Fibroblast of lung (primary cell): ENCODE data around the gene TMEM89. TPM values are rescaled to one million over a fixed set of nuclear protein-coding genes. Genes with fewer than 3 reads are reported as not detected.

Experiments used
- DNase-seq, 2 donors: peaks; one replicate each; pipeline versions ENCODE4 v3.0.0 to v3.0.0-alpha.2; 2010; ENCODE audit warnings: low read depth in 2 of 2
- H2AFZ ChIP-seq: 2 replicates; pipeline ENCODE4 v1.5.1; 2012; ENCODE audit warnings: low read length, control low read depth, inconsistent platforms
- H3K27ac ChIP-seq: 2 replicates; pipeline ENCODE4 v1.5.1; 2011; ENCODE audit warnings: low read length, control low read depth; ENCODE audit not compliant: insufficient read depth
- H3K27me3 ChIP-seq: 2 replicates; pipeline ENCODE4 v1.5.1; 2011; ENCODE audit warnings: mild to moderate bottlenecking, low read length; ENCODE audit not compliant: control insufficient read depth, insufficient read depth
- H3K36me3 ChIP-seq: 2 replicates; pipeline ENCODE4 v1.5.1; 2011; ENCODE audit warnings: low read length; ENCODE audit not compliant: control insufficient read depth, insufficient read depth
- H3K4me1 ChIP-seq: 2 replicates; pipeline ENCODE4 v1.5.1; 2011; ENCODE audit warnings: low read length; ENCODE audit not compliant: control insufficient read depth, insufficient read depth; ENCODE audit errors: extremely low read depth
- H3K4me2 ChIP-seq: 2 replicates; pipeline ENCODE4 v1.5.1; 2011; ENCODE audit warnings: low read length, control low read depth; ENCODE audit not compliant: insufficient read depth; ENCODE audit errors: extremely low read depth
- H3K4me3 ChIP-seq, 4 experiments: fragments of 200-600 bp in 1 of 4; sonication (generic) in 1 of 4; replicated peaks in 1 of 4; 2 replicates each; pipeline ENCODE4 v1.5.1; 2011 to 2016; ENCODE audit warnings: low read length in 4 of 4, low read depth in 3 of 4, mild to moderate bottlenecking in 3 of 4, control low read depth in 2 of 4, inconsistent platforms in 1 of 4, mixed read lengths in 1 of 4; ENCODE audit not compliant: insufficient read depth in 1 of 4; ENCODE audit errors: control extremely low read depth in 1 of 4
- H3K79me2 ChIP-seq: 2 replicates; pipeline ENCODE4 v1.5.1; 2012; ENCODE audit warnings: mild to moderate bottlenecking, low read length, inconsistent platforms; ENCODE audit not compliant: control insufficient read depth, insufficient read depth
- H3K9ac ChIP-seq: 2 replicates; pipeline ENCODE4 v1.5.1; 2011; ENCODE audit warnings: mild to moderate bottlenecking, low read length, control low read depth; ENCODE audit not compliant: insufficient read depth
- H3K9me3 ChIP-seq: 2 replicates; pipeline ENCODE4 v1.5.1; 2012; ENCODE audit warnings: low read depth, low read length; ENCODE audit not compliant: control insufficient read depth, insufficient read depth
- H4K20me1 ChIP-seq: 2 replicates; pipeline ENCODE4 v1.5.1; 2011; ENCODE audit warnings: low read length; ENCODE audit not compliant: control insufficient read depth, insufficient read depth; ENCODE audit errors: extremely low read depth
- EZH2 ChIP-seq: IDR thresholded peaks from 2 replicates; pipeline ENCODE4 v1.5.1; 2012; ENCODE audit warnings: low read length, control low read depth, mild to moderate bottlenecking; ENCODE audit errors: missing control alignments
- polyA plus RNA-seq, 2 donors: library from polyadenylated mRNA; depleted of rRNA in 1 of 2; stranded (reverse) in 1 of 2; unstranded in 1 of 2; fragments of >200 nt; gene quantifications; 2 replicates each; pipeline ENCODE4 v1.2.1, GENCODE V29; 2011 to 2012; ENCODE audit warnings: missing spikeins in 1 of 2
- total RNA-seq: library from RNA; depleted of rRNA; stranded (reverse); fragments of >200 nt; gene quantifications from 2 replicates; pipeline ENCODE4 v1.2.1, GENCODE V29; 2014
- TF ChIP-seq, protein P1 (sequence below), 2 donors: IDR thresholded peaks in 1 of 2; conservative IDR thresholded peaks in 1 of 2; 1 replicate in 1 of 2; 2 replicates in 1 of 2; pipeline ENCODE4 v1.5.1; 2011 to 2012; ENCODE audit warnings: low read length in 2 of 2, control low read depth in 1 of 2, inconsistent platforms in 1 of 2, low read depth in 1 of 2, mild to moderate bottlenecking in 1 of 2

The TMEM89 gene
- total and polyA plus RNA-seq, 2 donors (not counting 1 experiment from before 2014, with no cell fraction given) = not detected

DNA sequence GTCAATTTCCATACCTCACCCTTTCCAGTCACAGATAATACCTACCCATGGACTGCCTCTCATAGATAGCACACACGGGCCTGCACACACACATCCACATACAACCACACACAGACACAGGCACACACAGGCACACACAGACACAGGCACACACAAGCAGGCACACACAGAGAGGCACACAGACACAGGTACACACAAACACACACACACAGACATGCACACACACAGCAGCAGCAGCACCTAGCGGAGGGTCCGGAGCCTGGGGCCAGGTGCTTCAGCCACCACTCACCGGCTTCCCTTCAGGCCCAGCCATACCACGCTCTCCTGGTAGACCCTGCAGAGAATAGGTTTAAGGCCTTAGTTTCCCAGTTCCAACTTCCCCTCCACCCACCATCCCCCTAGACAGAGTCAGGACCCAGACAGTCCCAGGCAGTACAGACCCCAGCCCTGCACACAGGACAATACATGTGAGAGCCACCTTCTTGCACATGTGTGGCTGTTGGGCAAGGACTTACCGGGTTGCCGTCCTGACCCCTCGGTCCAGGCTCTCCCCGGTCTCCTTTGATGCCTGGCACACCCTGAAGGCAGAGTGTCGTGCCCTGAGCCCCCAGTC lies 47.5 kb downstream of the TMEM89 start:
- no peaks in the 10 kb centered on the region for H4K20me1 ChIP-seq
- no peak for DNase-seq
- H3K79me2 ChIP-seq = no peaks in the 10 kb centered on the region
- no peak overlapping the region for H3K27ac ChIP-seq
- no peak overlapping the region for H3K9ac ChIP-seq
- TF ChIP-seq, protein P1, sequence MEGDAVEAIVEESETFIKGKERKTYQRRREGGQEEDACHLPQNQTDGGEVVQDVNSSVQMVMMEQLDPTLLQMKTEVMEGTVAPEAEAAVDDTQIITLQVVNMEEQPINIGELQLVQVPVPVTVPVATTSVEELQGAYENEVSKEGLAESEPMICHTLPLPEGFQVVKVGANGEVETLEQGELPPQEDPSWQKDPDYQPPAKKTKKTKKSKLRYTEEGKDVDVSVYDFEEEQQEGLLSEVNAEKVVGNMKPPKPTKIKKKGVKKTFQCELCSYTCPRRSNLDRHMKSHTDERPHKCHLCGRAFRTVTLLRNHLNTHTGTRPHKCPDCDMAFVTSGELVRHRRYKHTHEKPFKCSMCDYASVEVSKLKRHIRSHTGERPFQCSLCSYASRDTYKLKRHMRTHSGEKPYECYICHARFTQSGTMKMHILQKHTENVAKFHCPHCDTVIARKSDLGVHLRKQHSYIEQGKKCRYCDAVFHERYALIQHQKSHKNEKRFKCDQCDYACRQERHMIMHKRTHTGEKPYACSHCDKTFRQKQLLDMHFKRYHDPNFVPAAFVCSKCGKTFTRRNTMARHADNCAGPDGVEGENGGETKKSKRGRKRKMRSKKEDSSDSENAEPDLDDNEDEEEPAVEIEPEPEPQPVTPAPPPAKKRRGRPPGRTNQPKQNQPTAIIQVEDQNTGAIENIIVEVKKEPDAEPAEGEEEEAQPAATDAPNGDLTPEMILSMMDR (conservative IDR thresholded peaks at IDR 0.05 in 1 of 2, IDR thresholded peaks at IDR 0.05 in 1 of 2; ENCODE audit: low read depth in 1 of 2, low read length in 2 of 2) = no peak
- TF ChIP-seq EZH2 = no peak
- H3K4me3 ChIP-seq = no peak overlapping the region
- no peak overlapping the region for H3K4me2 ChIP-seq
- H3K27me3 ChIP-seq = no peaks in the 10 kb centered on the region
- H3K36me3 ChIP-seq = peaks cover 2% of the 10 kb centered on the region
- H3K4me1 ChIP-seq = no peaks in the 10 kb centered on the region
- no peak overlapping the region for H2AFZ ChIP-seq
- H3K9me3 ChIP-seq = no peaks in the 10 kb centered on the region

DNA sequence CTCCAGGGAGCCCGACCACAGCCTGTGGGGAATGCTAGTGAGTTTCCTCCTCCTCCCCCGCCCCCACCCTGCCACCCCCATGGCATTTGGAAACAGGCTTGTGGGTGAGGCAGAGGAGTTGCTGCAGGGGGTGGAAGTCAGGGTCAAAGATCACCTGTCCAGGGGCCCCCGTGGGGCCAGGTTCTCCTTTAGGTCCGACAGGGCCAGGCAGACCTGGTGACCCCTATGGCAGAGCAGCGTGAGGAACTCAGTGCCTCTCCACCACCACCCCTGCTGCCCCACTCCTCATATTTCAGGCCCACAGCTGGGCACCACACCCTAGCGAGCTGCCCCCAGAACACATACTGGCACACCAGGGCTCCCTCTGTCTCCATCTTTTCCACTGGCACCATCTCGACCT lies 49.1 kb downstream of the TMEM89 start:
- Histone ChIP-seq H3K4me1 (no peaks in the 10 kb centered on the region), H3K27me3 (no peaks in the 10 kb centered on the region), H3K9me3 (no peaks in the 10 kb centered on the region), H3K4me2 (no peak overlapping the region), H3K36me3 (peaks cover 2% of the 10 kb centered on the region), H3K79me2 (no peaks in the 10 kb centered on the region), H2AFZ (no peak overlapping the region), H4K20me1 (no peaks in the 10 kb centered on the region), H3K4me3 (no peak overlapping the region), H3K27ac (no peak overlapping the region), H3K9ac (no peak overlapping the region)
- no peak for DNase-seq
- TF ChIP-seq, protein P1 (conservative IDR thresholded peaks at IDR 0.05 in 1 of 2, IDR thresholded peaks at IDR 0.05 in 1 of 2; ENCODE audit: low read depth in 1 of 2, low read length in 2 of 2) = no peak
- TF ChIP-seq EZH2 = no peak

DNA sequence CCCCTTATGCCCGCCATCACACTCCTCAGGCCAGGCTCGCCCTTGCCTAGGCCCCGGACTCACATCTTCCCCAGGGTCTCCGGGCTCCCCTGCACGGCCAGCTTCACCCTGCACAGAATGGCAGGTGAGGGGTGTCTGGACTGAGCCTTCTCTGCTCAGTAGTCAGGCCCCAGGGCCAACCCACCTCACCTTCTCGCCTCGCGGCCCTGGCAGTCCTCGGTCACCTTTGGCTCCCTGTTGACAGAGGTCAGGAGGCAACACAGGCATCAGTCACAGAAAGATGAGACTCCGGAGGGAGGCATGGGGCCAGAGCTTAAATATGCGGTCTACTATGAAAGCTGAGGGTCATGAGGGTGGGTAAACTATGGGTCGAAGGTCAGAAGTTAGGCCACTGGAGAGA lies 49.6 kb downstream of the TMEM89 start:
- TF ChIP-seq EZH2 = no peak
- TF ChIP-seq, protein P1 (conservative IDR thresholded peaks at IDR 0.05 in 1 of 2, IDR thresholded peaks at IDR 0.05 in 1 of 2; ENCODE audit: low read depth in 1 of 2, low read length in 2 of 2) = no peak
- Histone ChIP-seq H3K4me2 (no peak overlapping the region), H3K4me1 (no peaks in the 10 kb centered on the region), H3K79me2 (no peaks in the 10 kb centered on the region), H2AFZ (no peak overlapping the region), H4K20me1 (no peaks in the 10 kb centered on the region), H3K36me3 (peaks cover under 1% of the 10 kb centered on the region), H3K27me3 (no peaks in the 10 kb centered on the region), H3K27ac (no peak overlapping the region), H3K9me3 (no peaks in the 10 kb centered on the region), H3K9ac (no peak overlapping the region), H3K4me3 (no peak overlapping the region)
- no peak for DNase-seq

Other genes starting within 250 kb of the TMEM89 start
- not detected in 2 replicates for gene FBXW12, start 249.6 kb downstream of the TMEM89 start, total RNA-seq
- gene FBXW12, start 249.6 kb downstream of the TMEM89 start, polyA plus RNA-seq = 0.05 and 0.06 TPM in 2 replicates
- gene PLXNB1, start 191.7 kb downstream of the TMEM89 start, total RNA-seq = 37.2 and 44.6 TPM in 2 replicates
- gene PLXNB1, start 191.7 kb downstream of the TMEM89 start, polyA plus RNA-seq = 12.8 and 14.3 TPM in 2 replicates
- 19.3 and 27.2 TPM in 2 replicates for gene CCDC51, start 181.7 kb downstream of the TMEM89 start, total RNA-seq
- gene CCDC51, start 181.7 kb downstream of the TMEM89 start, polyA plus RNA-seq = 11.9 and 14.8 TPM in 2 replicates
- gene TMA7, start 181.5 kb downstream of the TMEM89 start, total RNA-seq = 305 and 306 TPM in 2 replicates
- gene TMA7, start 181.5 kb downstream of the TMEM89 start, polyA plus RNA-seq = 337 and 356 TPM in 2 replicates
- 3.0 and 3.6 TPM in 2 replicates for gene ATRIP, start 175.0 kb downstream of the TMEM89 start, total RNA-seq
- 5.0 and 7.0 TPM in 2 replicates for gene ATRIP, start 175.0 kb downstream of the TMEM89 start, polyA plus RNA-seq
- gene SHISA5, start 117.6 kb downstream of the TMEM89 start, total RNA-seq = 92.7 and 136 TPM in 2 replicates
- gene SHISA5, start 117.6 kb downstream of the TMEM89 start, polyA plus RNA-seq = 139 and 172 TPM in 2 replicates
- gene PFKFB4, start 65.0 kb downstream of the TMEM89 start, total RNA-seq = 6.7 and 12.2 TPM in 2 replicates
- 4.9 and 9.3 TPM in 2 replicates for gene PFKFB4, start 65.0 kb downstream of the TMEM89 start, polyA plus RNA-seq
- 0.26 and 0.66 TPM in 2 replicates for gene UCN2, start 58.0 kb downstream of the TMEM89 start, total RNA-seq
- 0.07 and 0.27 TPM in 2 replicates for gene UCN2, start 58.0 kb downstream of the TMEM89 start, polyA plus RNA-seq
- 15.9 and 36.7 TPM in 2 replicates for gene COL7A1, start 26.4 kb downstream of the TMEM89 start, total RNA-seq
- 3.4 and 3.6 TPM in 2 replicates for gene COL7A1, start 26.4 kb downstream of the TMEM89 start, polyA plus RNA-seq
- 294 and 366 TPM in 2 replicates for gene UQCRC1, start 12.1 kb downstream of the TMEM89 start, total RNA-seq
- gene UQCRC1, start 12.1 kb downstream of the TMEM89 start, polyA plus RNA-seq = 226 and 289 TPM in 2 replicates
- gene SLC26A6, start 13.7 kb upstream of the TMEM89 start, total RNA-seq = 32.9 and 36.3 TPM in 2 replicates
- 13.3 and 20.9 TPM in 2 replicates for gene SLC26A6, start 13.7 kb upstream of the TMEM89 start, polyA plus RNA-seq
- gene CELSR3, start 41.1 kb upstream of the TMEM89 start, total RNA-seq = 0.77 and 2.1 TPM in 2 replicates
- 0.34 and 0.44 TPM in 2 replicates for gene CELSR3, start 41.1 kb upstream of the TMEM89 start, polyA plus RNA-seq
- gene NCKIPSD, start 64.1 kb upstream of the TMEM89 start, total RNA-seq = 15.4 and 23.3 TPM in 2 replicates
- 14.6 and 19.6 TPM in 2 replicates for gene NCKIPSD, start 64.1 kb upstream of the TMEM89 start, polyA plus RNA-seq
- 40.3 and 53.5 TPM in 2 replicates for gene IP6K2, start 95.5 kb upstream of the TMEM89 start, total RNA-seq
- 58.9 and 64.1 TPM in 2 replicates for gene IP6K2, start 95.5 kb upstream of the TMEM89 start, polyA plus RNA-seq
- 17.8 and 18.7 TPM in 2 replicates for gene PRKAR2A, start 226.1 kb upstream of the TMEM89 start, total RNA-seq
- gene PRKAR2A, start 226.1 kb upstream of the TMEM89 start, polyA plus RNA-seq = 19.1 and 22.3 TPM in 2 replicates